ENCODE results near the gene YKT6. TPM values are rescaled to one million over a fixed set of nuclear protein-coding genes. Genes with fewer than 3 reads are reported as not detected.

Gene YKT6
- total and polyA plus RNA-seq, 7 donors, result 47.7 to 153 (median 68.7) TPM

GRCh38 chr7:44158096-44158872 is 42.5 kb upstream of the YKT6 start:
- DNase-seq (no peak), ATAC-seq (no peak)
- 51 to 61% (median 53%) methylated on average over 10 of the region's 10 CpGs for WGBS, 3 donors
- H3K9me3 ChIP-seq, result no peaks in the 10 kb centered on the region
- H3K4me3 ChIP-seq, result no peak overlapping the region
- intact Hi-C loops (cut with DNase I), result no loop called here
- peaks cover 8% of the 10 kb centered on the region for H3K4me1 ChIP-seq
- no peaks in the 10 kb centered on the region for H3K36me3 ChIP-seq (ENCODE audit: insufficient read depth in 1 of 2, low read depth in 1 of 2)
- no peak for TF ChIP-seq CTCF (IDR thresholded peaks at IDR 0.05)
- no peaks in the 10 kb centered on the region for H3K27me3 ChIP-seq (ENCODE audit: insufficient read depth in 3 of 3, low read length in 2 of 3)
- no peak overlapping the region for H3K27ac ChIP-seq

GRCh38 chr7:44158873-44159631 is 41.7 kb upstream of the YKT6 start:
- WGBS, 3 donors, result 58 to 66% (median 59%) methylated on average over 11 to 12 of the region's 12 CpGs
- no peaks in the 10 kb centered on the region for H3K27me3 ChIP-seq (ENCODE audit: insufficient read depth in 3 of 3, low read length in 2 of 3)
- no peak overlapping the region for H3K27ac ChIP-seq
- TF ChIP-seq CTCF (IDR thresholded peaks at IDR 0.05), result no peak
- intact Hi-C loops (cut with DNase I), result no loop called here
- H3K4me3 ChIP-seq, result no peak overlapping the region
- no peaks in the 10 kb centered on the region for H3K9me3 ChIP-seq
- DNase-seq, result no peak
- ATAC-seq, result peak in 1 of 4 donors; percentile 42
- no peaks in the 10 kb centered on the region for H3K36me3 ChIP-seq (ENCODE audit: insufficient read depth in 1 of 2, low read depth in 1 of 2)
- H3K4me1 ChIP-seq, result peaks cover 8% of the 10 kb centered on the region

GRCh38 chr7:44159824-44160630 is 40.8 kb upstream of the YKT6 start:
- Histone ChIP-seq H3K27ac (no peak overlapping the region), H3K27me3 (ENCODE audit: insufficient read depth in 3 of 3, low read length in 2 of 3) (no peaks in the 10 kb centered on the region), H3K4me3 (no peak overlapping the region), H3K36me3 (ENCODE audit: insufficient read depth in 1 of 2, low read depth in 1 of 2) (no peaks in the 10 kb centered on the region), H3K9me3 (no peaks in the 10 kb centered on the region), H3K4me1 (peaks cover 8% of the 10 kb centered on the region)
- ATAC-seq, result peak in 1 of 4 donors; percentile 69
- intact Hi-C loops (cut with DNase I), result no loop called here
- DNase-seq, result no peak
- no peak for TF ChIP-seq CTCF (IDR thresholded peaks at IDR 0.05)
- WGBS, 3 donors, result 44 to 65% (median 52%) methylated on average over 5 of the region's 5 CpGs

- Histone ChIP-seq H3K36me3 (ENCODE audit: insufficient read depth in 1 of 2, low read depth in 1 of 2) (no peaks in the 10 kb centered on the region), H3K4me3 (no peak overlapping the region), H3K27me3 (ENCODE audit: insufficient read depth in 3 of 3, low read length in 2 of 3) (no peaks in the 10 kb centered on the region), H3K4me1 (peaks cover 8% of the 10 kb centered on the region), H3K27ac (no peak overlapping the region), H3K9me3 (no peaks in the 10 kb centered on the region)
- DNase-seq (no peak), ATAC-seq (no peak)
- intact Hi-C loops (cut with DNase I), result no loop called here
- WGBS, 3 donors, result 98 to 100% (median 99%) methylated on average over 2 of the region's 2 CpGs
- TF ChIP-seq CTCF (IDR thresholded peaks at IDR 0.05), result no peak
These were observed 39.4 kb upstream of the YKT6 start for GRCh38 chr7:44161371-44161770.

All from psoas muscle (tissue), 8 donors.